Right renal pelvis (tissue), 4 donors: ENCODE measurements around the gene NUTM2G. TPM values are rescaled to one million over a fixed set of nuclear protein-coding genes. Genes with fewer than 3 reads are reported as not detected.
"Not testable (repeated sequence)": the region's sequence is repeated elsewhere in the genome, so short reads cannot be mapped to it uniquely, and the experiment has no call there.

Source experiments
- DNase-seq, 4 donors: peaks; one replicate each; pipeline ENCODE4 v3.0.0-alpha.2; 2013; ENCODE audit warnings: low read depth in 4 of 4, low spot score in 3 of 4, missing footprints in 1 of 4
- polyA plus RNA-seq, 4 donors: library from polyadenylated mRNA; unstranded; fragments of 120-200 nt; gene quantifications; one replicate each; pipeline ENCODE4 v1.2.1, GENCODE V29; 2013; ENCODE audit not compliant: insufficient read length in 4 of 4

The NUTM2G gene
- under 1 TPM; 0.31 to 0.82 (median 0.56) TPM for polyA plus RNA-seq

DNA sequence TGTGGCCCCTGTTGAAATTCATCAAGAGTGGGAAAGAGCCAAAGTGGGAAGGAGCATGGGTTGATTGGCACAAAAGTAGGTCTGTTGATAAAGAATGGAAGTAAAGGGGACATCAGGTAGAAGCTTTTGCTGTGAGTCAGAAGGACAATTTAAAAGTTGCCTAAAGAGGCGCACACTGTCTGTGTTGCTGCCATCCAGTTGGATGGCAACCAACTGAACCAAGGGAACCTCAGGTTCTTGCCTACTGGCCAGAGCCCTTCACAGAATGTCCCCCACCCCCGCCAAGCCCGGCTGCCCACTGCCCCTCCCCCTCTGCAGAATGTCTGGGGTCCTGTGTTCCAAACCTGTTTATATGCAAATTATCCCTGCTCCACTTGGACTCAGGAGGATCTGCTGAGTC is at the start of gene NUTM2G:
Gene NUTM2G, plus strand, starts transcription at position 301 of the 400 bp plus-strand sequence. CDS start 182 bp downstream, outside the sequence.
- not testable (repeated sequence) for DNase-seq

- DNase-seq: no peak
These were observed 44.7 kb upstream of the NUTM2G start for GRCh38 chr9:96883922-96884321.

DNA sequence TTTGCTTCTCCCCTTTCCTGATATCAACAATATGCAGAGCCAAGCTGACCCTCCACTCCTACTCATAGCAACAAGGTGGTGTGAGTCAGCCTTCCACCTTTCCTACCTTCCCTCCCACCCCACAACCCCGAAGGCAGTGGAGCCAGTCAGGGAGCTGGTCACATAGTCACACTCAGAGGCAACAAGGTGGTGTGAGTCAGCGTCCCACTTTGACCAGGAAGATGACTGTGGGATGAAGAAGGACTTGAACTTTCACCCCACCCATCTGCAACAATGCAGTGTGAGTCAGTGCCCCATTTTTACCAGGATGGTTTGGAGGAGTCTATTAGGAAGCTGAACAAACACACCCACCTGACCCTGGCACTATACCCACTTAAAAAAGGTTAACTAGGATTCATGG is 44.2 kb upstream of the NUTM2G start:
- no peak for DNase-seq

- no peak for DNase-seq
These were observed 43.2 kb upstream of the NUTM2G start for GRCh38 chr9:96885424-96885823.

DNA sequence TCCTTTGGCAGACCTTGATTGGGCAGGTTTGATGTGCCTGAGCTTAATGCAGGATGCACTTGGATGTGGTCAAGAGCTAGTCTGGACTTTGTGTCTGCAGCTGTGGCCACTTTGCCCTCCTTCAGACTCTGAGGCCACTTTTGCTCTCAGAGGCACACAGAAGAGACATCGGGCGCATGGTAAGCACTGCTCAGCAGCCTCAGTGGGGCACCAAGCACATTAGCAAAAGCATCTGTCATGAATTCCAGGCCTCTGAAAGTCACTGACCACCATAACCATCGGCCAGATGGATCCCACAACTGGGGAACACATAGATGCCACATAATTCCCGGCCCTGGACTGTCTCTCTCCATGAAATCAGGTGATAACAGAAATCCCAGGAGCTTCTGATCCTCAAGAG is 40.1 kb upstream of the NUTM2G start:
- DNase-seq: no peak

DNA sequence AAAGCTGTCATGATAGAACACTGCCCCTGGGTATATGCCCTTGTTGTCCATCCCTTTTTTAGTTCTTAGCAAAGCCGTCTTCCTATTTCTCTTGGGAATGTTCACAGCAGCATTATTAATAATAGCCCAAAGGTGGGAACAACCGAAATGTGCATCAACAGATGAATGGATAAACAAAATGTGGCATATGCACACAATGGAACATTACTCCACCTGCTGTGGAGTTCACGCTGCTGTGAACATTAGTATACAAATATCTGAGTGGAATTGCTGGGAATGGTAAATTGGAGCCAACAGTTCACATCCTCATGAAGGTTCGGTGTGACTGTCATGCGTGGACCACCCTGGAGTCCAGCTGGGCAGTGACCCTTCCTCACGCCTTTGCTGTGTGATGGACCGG is 36.5 kb upstream of the NUTM2G start:
- DNase-seq: no peak

GRCh38 chr9:96900010-96900409 is 28.6 kb upstream of the NUTM2G start:
- DNase-seq: not testable (repeated sequence)

GRCh38 chr9:96904947-96905722 is 23.5 kb upstream of the NUTM2G start:
- not testable (repeated sequence) for DNase-seq

DNA sequence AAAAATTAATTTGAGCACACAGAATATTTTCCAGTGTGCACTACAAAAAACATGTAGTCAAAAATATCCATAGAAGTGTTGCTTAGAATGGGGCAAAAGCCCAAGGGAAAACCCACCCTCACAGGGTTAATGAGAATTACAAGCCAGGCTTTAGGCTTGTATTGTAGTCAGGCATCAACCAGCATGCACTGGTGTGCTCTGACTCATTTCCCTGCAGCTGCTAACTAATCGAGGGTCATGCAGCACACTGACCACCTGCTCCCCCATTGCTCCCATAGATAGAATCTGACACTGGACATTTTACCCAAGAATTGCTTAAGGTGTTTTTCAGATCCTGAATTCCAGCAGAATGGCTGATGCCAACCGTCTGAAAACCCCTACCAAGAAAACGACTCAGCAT is 20.2 kb upstream of the NUTM2G start:
- DNase-seq: not testable (repeated sequence)

DNA sequence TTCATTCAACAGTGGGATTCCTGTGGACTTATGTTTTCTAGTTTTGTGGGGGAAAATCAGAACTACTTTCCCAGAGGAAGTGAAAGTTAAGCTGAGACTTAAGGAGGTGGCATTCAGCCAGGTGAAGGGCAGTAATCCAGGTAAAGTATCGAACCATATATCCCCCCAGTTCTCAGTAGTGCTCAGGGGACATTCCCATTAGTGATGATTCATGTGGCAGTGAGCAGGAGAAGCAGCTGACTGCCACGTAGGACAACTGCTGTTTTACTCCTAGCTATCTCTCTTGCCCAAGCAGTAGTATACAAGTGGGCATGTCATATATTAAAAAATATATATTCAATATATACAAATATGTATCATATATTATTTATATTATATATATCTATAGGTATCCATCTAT is 13.1 kb upstream of the NUTM2G start:
- not testable (repeated sequence) for DNase-seq

GRCh38 chr9:96916531-96916930 is 12.1 kb upstream of the NUTM2G start:
- not testable (repeated sequence) for DNase-seq

GRCh38 chr9:96918550-96918949 is 10.1 kb upstream of the NUTM2G start:
- DNase-seq: not testable (repeated sequence)

DNA sequence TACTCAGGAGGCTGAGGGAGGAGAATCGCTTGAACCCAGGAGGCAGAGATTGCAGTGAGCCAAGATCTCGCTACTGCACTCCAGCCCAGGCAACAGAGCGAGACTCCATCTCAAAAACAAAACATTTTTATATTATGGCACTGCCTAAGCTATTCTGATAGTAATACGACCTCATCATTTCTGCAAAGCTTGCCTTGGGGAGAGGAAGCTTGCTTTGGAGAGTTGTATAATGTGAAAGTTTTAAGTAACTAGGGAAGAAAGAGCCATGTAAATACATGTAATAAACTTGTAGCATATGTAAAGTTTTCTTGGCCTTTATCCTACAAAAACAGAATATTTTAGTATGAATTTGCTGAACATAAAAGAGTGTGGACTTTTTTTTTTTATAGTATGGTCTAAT is 7.8 kb upstream of the NUTM2G start:
- not testable (repeated sequence) for DNase-seq

DNA sequence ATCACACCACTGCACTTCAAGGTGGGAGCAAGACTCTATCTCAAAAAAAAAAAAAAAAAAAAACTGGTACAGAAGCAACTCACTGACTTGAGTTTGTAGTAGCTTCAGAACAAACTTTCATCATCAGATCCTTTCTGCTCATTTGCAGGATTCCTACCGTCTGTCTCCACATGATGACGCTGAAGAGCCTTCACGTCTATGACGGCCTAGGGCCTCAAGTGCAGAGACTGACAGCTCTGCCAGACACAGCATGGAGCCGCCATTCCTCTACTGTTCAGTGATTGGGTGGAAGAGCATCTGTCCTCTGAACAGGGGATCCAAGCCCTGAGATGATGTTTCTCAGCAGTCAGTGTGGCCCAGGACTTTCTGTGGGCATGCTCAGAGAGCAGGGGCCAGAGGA is 3.1 kb upstream of the NUTM2G start:
- DNase-seq: not testable (repeated sequence)

DNA sequence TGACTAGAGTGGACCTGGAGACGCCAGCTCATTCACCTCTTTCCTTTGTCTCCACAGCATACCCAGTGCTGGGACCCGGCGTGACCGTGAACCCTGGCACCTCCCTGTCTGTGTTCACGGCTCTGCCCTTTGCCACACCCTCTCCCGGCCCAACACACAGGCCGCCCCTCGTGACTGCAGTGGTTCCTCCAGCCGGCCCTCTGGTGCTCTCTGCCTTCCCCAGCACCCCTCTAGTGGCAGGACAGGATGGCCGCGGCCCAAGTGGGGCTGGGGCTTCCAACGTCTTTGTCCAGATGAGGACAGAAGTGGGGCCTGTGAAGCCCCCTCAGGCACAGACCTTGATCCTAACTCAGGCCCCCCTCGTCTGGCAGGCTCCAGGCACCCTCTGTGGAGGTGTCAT is 3.0 kb downstream of the NUTM2G start:
- not testable (repeated sequence) for DNase-seq

GRCh38 chr9:96934097-96934496 is 5.5 kb downstream of the NUTM2G start:
- not testable (repeated sequence) for DNase-seq

- not testable (repeated sequence) for DNase-seq
These were observed 6.1 kb downstream of the NUTM2G start for GRCh38 chr9:96934706-96935105.

DNA sequence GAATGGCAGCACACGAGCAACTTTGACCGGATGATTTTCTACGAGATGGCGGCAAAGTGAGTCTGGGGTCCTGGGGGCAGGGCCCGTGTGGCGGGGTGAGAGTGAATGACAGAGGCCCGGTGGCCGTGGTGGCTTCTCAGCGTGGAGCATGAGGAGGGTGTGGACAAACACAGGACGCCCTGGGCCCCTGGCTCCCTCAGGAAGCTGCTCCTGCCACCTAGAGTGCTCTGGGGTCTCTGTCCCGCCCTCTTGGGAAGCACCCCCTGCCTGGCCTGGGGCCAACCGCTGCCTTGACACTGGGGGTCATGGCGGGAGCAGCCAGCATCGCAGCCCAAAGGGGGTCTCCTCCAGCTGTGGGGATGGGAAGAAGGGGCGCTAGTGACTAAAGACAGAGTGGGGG is 6.8 kb downstream of the NUTM2G start:
- not testable (repeated sequence) for DNase-seq

- DNase-seq: not testable (repeated sequence)
These were observed 8.8 kb downstream of the NUTM2G start for GRCh38 chr9:96937442-96937841.

DNA sequence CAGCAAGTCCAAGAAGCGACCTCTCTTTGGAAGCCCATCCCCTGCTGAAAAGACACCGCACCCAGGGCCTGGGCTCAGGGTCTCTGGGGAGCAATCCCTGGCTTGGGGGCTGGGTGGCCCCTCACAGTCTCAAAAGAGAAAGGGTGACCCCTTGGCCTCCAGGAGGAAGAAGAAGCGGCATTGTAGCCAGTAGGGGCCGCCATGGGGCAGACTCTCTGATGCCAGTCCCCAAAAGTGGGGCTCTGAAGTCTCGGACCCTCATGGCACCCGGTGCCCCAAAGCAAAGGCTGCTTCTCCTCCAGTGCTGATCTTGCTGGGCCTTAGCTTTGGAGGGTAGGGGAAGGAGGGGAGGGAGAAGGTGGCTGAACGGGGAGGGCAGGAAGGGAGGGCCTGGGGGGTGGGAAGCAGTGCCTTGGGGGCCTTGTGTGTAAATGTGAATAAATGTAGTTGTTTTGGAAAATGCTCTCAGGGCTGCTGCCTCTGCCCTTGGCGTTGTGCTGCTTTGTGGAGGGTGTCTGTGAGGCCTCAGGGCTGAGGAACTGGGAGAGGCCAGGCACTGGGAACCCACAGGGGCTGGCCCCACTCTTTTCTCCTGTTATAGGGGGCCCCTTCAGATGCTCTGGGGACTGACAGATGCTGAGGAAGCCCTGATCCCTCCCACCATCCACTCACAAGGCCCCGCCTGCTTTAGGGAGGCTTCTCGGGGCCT is 10.5 kb downstream of the NUTM2G start:
- not testable (repeated sequence) for DNase-seq

- DNase-seq: not testable (repeated sequence)
These were observed 12.3 kb downstream of the NUTM2G start for GRCh38 chr9:96940982-96941381.

DNA sequence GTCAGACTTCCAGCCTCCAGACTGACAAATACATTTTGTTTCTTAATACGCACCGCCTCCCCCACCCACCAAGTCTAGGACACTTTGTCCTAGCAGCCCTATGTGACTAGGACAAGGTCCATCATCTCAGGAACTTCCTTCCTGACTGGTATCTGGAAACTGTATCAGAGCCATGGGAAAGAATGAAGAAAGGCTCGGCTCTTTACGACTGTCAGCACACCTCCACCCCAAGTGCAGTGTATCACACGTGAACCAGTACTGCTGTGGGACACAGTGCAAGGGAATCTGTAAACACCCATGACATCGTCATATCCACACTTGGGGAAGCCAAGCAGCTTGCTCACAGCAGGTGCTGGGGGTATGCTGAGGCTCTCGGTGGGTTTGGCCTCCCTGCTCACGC is 13.0 kb downstream of the NUTM2G start:
- not testable (repeated sequence) for DNase-seq
